NT2/D1 (cell line): ENCODE measurements around the gene FKRP.

Experiments used
- YY1 ChIP-seq: IDR thresholded peaks from 2 replicates; pipeline ENCODE4 v1.6.1; 2011; ENCODE audit not compliant: insufficient read length, insufficient read depth
- ZNF274 ChIP-seq: IDR thresholded peaks from 2 replicates; pipeline ENCODE4 v1.6.1; 2011; ENCODE audit warnings: mild to moderate bottlenecking, low read depth, low read length

- TF ChIP-seq ZNF274, result no peak
- no peak for TF ChIP-seq YY1
Observed at GRCh38 chr19:46714444-46715106, 31.3 kb upstream of the FKRP start.
